IMR-90 (cell line): ENCODE measurements around the gene DCHS1. TPM values are rescaled to one million over a fixed set of nuclear protein-coding genes. Genes with fewer than 3 reads are reported as not detected.
A peak's percentile ranks its signal among the peaks of the same experiment; 100 is the strongest.

Experiments used
- ATAC-seq: fragments of 200-7000 bp; cut with Tn5 transposase; 2 replicates; pipeline ENCODE4 v1.9.1; 2020; ENCODE audit warnings: low read depth, mild to moderate bottlenecking, moderate library complexity
- BruUV-seq: library from RNA; stranded (reverse); fragments of 400-500 nt; replicated peaks from 2 replicates; lab custom pipeline; 2021; lab: Mats Ljungman, UMichigan
- CTCF ChIA-PET: fragments of 300-600 bp; formaldehyde crosslinking; extraction: SDS; loops from one replicate; lab custom pipeline; 2021; ENCODE audit warnings: antibody characterized with exemption; lab: Yijun Ruan, JAX
- POLR2A ChIA-PET: fragments of 300-600 bp; sonication (Branson Sonifier 250); formaldehyde crosslinking; loops from one replicate; lab custom pipeline; 2022; ENCODE audit warnings: antibody characterized with exemption; ENCODE audit not compliant: unreplicated experiment; lab: Charles Lee
- DNase-seq: peaks from one replicate; pipeline ENCODE4 v3.0.0; 2013
- H2AFZ ChIP-seq: replicated peaks from 2 replicates; pipeline ENCODE3; 2013; ENCODE audit warnings: low read length, mild to moderate bottlenecking; ENCODE audit not compliant: poor library complexity
- H2AK5ac ChIP-seq: 2 replicates; pipeline ENCODE4 v1.6.1; 2013; ENCODE audit warnings: low read depth, low read length, inconsistent platforms
- H2AK9ac ChIP-seq: replicated peaks from 2 replicates; pipeline ENCODE3; 2013; ENCODE audit warnings: mild to moderate bottlenecking, low read depth, low read length, moderate library complexity; ENCODE audit not compliant: poor library complexity
- H2BK120ac ChIP-seq: 2 replicates; pipeline ENCODE4 v1.6.1; 2013; ENCODE audit warnings: low read depth, low read length, inconsistent platforms
- H2BK15ac ChIP-seq: 3 replicates; pipeline ENCODE4 v1.6.1; 2013; ENCODE audit warnings: low read depth, low read length, inconsistent platforms
- H2BK20ac ChIP-seq: 2 replicates; pipeline ENCODE4 v1.6.1; 2013; ENCODE audit warnings: low read depth, mild to moderate bottlenecking, inconsistent platforms, low read length, moderate library complexity
- H2BK5ac ChIP-seq: 2 replicates; pipeline ENCODE4 v1.6.1; 2013; ENCODE audit warnings: mild to moderate bottlenecking, low read depth, low read length, inconsistent platforms; ENCODE audit not compliant: poor library complexity, severe bottlenecking
- H3K14ac ChIP-seq: replicated peaks from 2 replicates; pipeline ENCODE4 v1.6.1; 2013; ENCODE audit warnings: low read depth, low read length, inconsistent platforms
- H3K18ac ChIP-seq: 2 replicates; pipeline ENCODE4 v1.6.1; 2013; ENCODE audit warnings: low read depth, low read length, control low read depth
- H3K23ac ChIP-seq: 2 replicates; pipeline ENCODE4 v1.6.1; 2013; ENCODE audit warnings: low read depth, low read length, inconsistent platforms
- H3K27ac ChIP-seq: 2 replicates; pipeline ENCODE4 v1.5.1; 2013; ENCODE audit warnings: mild to moderate bottlenecking, control low read depth, low read length; ENCODE audit not compliant: insufficient read depth
- H3K27me3 ChIP-seq: 2 replicates; pipeline ENCODE4 v1.6.1; 2013; ENCODE audit warnings: low read length; ENCODE audit not compliant: control insufficient read depth, insufficient read depth
- H3K36me3 ChIP-seq: 2 replicates; pipeline ENCODE4 v1.6.1; 2013; ENCODE audit warnings: low read length, mixed read lengths; ENCODE audit not compliant: control insufficient read depth, insufficient read depth
- H3K4ac ChIP-seq: 2 replicates; pipeline ENCODE4 v1.6.1; 2013; ENCODE audit warnings: low read depth, low read length, inconsistent platforms
- H3K4me1 ChIP-seq: 2 replicates; pipeline ENCODE4 v1.6.1; 2013; ENCODE audit warnings: low read length, mixed read lengths; ENCODE audit not compliant: control insufficient read depth, insufficient read depth
- H3K4me2 ChIP-seq: 2 replicates; pipeline ENCODE4 v1.6.1; 2013; ENCODE audit warnings: low read depth, mild to moderate bottlenecking, control low read depth, low read length, moderate library complexity
- H3K4me3 ChIP-seq: 2 replicates; pipeline ENCODE4 v1.5.1; 2013; ENCODE audit warnings: low read depth, mild to moderate bottlenecking, control low read depth, low read length, moderate library complexity; ENCODE audit not compliant: insufficient read depth
- H3K56ac ChIP-seq: 2 replicates; pipeline ENCODE4 v1.6.1; 2013; ENCODE audit warnings: low read length, inconsistent platforms; ENCODE audit not compliant: insufficient read depth; ENCODE audit errors: extremely low read depth
- H3K79me1 ChIP-seq, 2 experiments: 2 replicates each; pipeline ENCODE4 v1.6.1; 2013; ENCODE audit warnings: low read length in 2 of 2, inconsistent platforms in 1 of 2, low read depth in 1 of 2
- H3K9ac ChIP-seq: 2 replicates; pipeline ENCODE4 v1.6.1; 2013; ENCODE audit warnings: low read depth, low read length, control low read depth
- H3K9me1 ChIP-seq: 2 replicates; pipeline ENCODE4 v1.6.1; 2013; ENCODE audit warnings: low read length, inconsistent platforms; ENCODE audit not compliant: insufficient read depth
- H3K9me3 ChIP-seq: 2 replicates; pipeline ENCODE4 v1.6.1; 2013; ENCODE audit warnings: low read length; ENCODE audit not compliant: control insufficient read depth, insufficient read depth
- H4K20me1 ChIP-seq: 2 replicates; pipeline ENCODE4 v1.6.1; 2013; ENCODE audit warnings: low read length, inconsistent platforms; ENCODE audit not compliant: insufficient read depth
- H4K5ac ChIP-seq: 2 replicates; pipeline ENCODE4 v1.6.1; 2013; ENCODE audit warnings: mild to moderate bottlenecking, low read depth, low read length, control low read depth
- H4K8ac ChIP-seq, 2 experiments: 2 replicates each; pipeline ENCODE4 v1.6.1; 2013; ENCODE audit warnings: low read depth in 2 of 2, low read length in 2 of 2, control low read depth in 1 of 2, inconsistent platforms in 1 of 2
- H4K91ac ChIP-seq: 2 replicates; pipeline ENCODE4 v1.6.1; 2013; ENCODE audit warnings: low read depth, low read length, inconsistent platforms; ENCODE audit not compliant: insufficient read depth
- BHLHE40 ChIP-seq: fragments of 150-350 bp; IDR thresholded peaks from 2 replicates; pipeline ENCODE4 v1.6.1; 2016; ENCODE audit warnings: mild to moderate bottlenecking, low read depth, low read length
- CEBPB ChIP-seq: IDR thresholded peaks from 2 replicates; pipeline ENCODE4 v1.6.1; 2012; ENCODE audit warnings: low read depth, low read length, improper control_type of control experiment
- CHD1 ChIP-seq: IDR thresholded peaks from 2 replicates; pipeline ENCODE4 v1.6.1; 2012; ENCODE audit warnings: low read depth, low read length, improper control_type of control experiment
- FOS ChIP-seq: fragments of 150-350 bp; IDR thresholded peaks from 2 replicates; pipeline ENCODE4 v1.6.1; 2016; ENCODE audit warnings: low read depth, low read length
- MAZ ChIP-seq: IDR thresholded peaks from 2 replicates; pipeline ENCODE4 v1.6.1; 2012; ENCODE audit warnings: low read depth, mild to moderate bottlenecking, low read length, improper control_type of control experiment, moderate library complexity, borderline replicate concordance
- MXI1 ChIP-seq: IDR thresholded peaks from 2 replicates; pipeline ENCODE4 v1.6.1; 2012; ENCODE audit warnings: low read depth, mild to moderate bottlenecking, low read length, moderate library complexity, borderline replicate concordance
- NFE2L2 ChIP-seq: fragments of 150-350 bp; IDR thresholded peaks from 2 replicates; pipeline ENCODE4 v1.6.1; 2016; ENCODE audit warnings: low read depth, mild to moderate bottlenecking, low read length
- POLR2A ChIP-seq: IDR thresholded peaks from 2 replicates; pipeline ENCODE4 v1.6.1; 2012; ENCODE audit warnings: mild to moderate bottlenecking, low read depth, low read length
- RCOR1 ChIP-seq: IDR thresholded peaks from 2 replicates; pipeline ENCODE4 v1.6.1; 2012; ENCODE audit warnings: mild to moderate bottlenecking, low read length, improper control_type of control experiment; ENCODE audit not compliant: insufficient replicate concordance
- RFX5 ChIP-seq: IDR thresholded peaks from 2 replicates; pipeline ENCODE4 v1.8.0; 2012; ENCODE audit warnings: low read depth, mild to moderate bottlenecking, low read length, moderate library complexity
- SMC3 ChIP-seq: fragments of 150-350 bp; IDR thresholded peaks from 2 replicates; pipeline ENCODE4 v1.6.1; 2016; ENCODE audit warnings: low read depth, mild to moderate bottlenecking, antibody characterized with exemption, low read length, moderate library complexity
- WGBS, 2 experiments: methylation state at CpG; one replicate each; pipeline versions ENCODE4 v1.1.5 to v1.1.7; 2013; ENCODE audit warnings: missing lambda C conversion rate in 2 of 2; ENCODE audit not compliant: insufficient read length in 1 of 2; ENCODE audit errors: extremely low coverage in 2 of 2; 5-methylcytosine and 5-hydroxymethylcytosine counted together
- dilution Hi-C: fragments of 300-500 bp; cut with HindIII; formaldehyde crosslinking; loops from one replicate; pipeline ENCODE4 v1.14.3; 2018; ENCODE audit warnings: low sequenced_read_pairs; ENCODE audit not compliant: unreplicated experiment
- in situ Hi-C: fragments of 300-500 bp; cut with MboI; formaldehyde crosslinking; loops from 3 replicates; pipeline ENCODE4 v1.14.3; 2019; ENCODE audit warnings: low sequenced_read_pairs, inconsistent platforms, mixed read lengths
- intact Hi-C: fragments of 100-400 bp; cut with micrococcal nuclease; formaldehyde crosslinking; loops from 2 replicates; pipeline ENCODE4 v1.10.0; 2022
- polyA plus RNA-seq, 3 experiments: library from polyadenylated mRNA; depleted of rRNA; stranded (reverse); fragments of >200 nt; gene quantifications; 2 replicates each; pipeline ENCODE4 v1.2.3, GENCODE V29; 2012; ENCODE audit warnings: low replicate concordance in 1 of 3
- total RNA-seq: library from RNA; depleted of rRNA; stranded (reverse); fragments of >200 nt; gene quantifications from 2 replicates; pipeline ENCODE4 v1.2.3, GENCODE V29; 2012
- TF ChIP-seq, protein P1 (sequence below): fragments of 150-350 bp; IDR thresholded peaks from 2 replicates; pipeline ENCODE4 v1.6.1; 2017; ENCODE audit warnings: mild to moderate bottlenecking, antibody characterized with exemption, low read length, low read depth
- TF ChIP-seq, protein P2 (sequence below): fragments of 150-350 bp; IDR thresholded peaks from 2 replicates; pipeline ENCODE4 v1.6.1; 2016; ENCODE audit warnings: low read depth, mild to moderate bottlenecking, low read length, moderate library complexity, borderline replicate concordance
- TF ChIP-seq, protein P3 (sequence below): conservative IDR thresholded peaks from 2 replicates; pipeline ENCODE4 v1.5.1; 2012; ENCODE audit warnings: mild to moderate bottlenecking, low read depth, low read length, improper control_type of control experiment

Gene DCHS1
- total and polyA plus RNA-seq, 2 of the 4 experiments (the other 2 are of a cell fraction): 1.4 to 3.3 TPM

DNA sequence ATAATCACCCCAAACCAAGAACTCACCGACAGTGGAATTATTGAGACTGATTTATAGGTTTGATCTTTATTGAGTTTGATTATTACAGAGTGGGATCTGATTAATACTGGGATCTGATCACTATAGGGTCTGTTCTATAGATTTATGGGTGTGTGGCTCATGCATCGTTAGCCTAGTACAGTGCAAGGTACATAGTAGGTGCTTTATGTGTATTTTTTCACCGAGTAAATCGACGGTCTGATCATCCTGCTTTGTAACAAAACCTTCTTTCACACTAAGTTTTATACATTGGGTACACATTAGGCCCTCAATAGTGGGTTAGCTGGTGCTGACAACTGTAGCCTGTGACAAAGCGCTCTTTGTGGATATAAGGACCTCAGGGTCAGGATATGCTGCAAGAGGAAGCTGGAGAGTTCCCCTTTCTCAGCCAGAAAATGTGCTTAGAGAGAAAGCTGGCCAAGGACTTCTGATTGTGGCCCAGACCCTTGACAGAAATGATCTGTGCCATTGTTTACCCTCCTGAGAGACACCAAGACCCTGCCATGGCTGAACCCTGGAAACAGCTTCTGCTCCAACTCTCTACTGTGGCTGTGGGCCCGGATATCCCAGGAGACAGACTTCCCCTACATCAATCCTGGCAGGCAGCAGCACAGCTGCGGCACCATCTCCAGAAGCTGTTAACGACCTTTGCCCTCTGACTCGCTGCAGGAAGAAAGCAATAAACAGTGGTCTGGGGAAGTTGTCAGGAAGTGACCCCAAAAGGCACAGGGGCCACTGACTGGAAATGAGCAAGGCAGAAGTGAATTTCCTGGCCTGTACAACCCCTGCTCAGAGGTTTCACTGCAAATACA is 20.3 kb downstream of the DCHS1 start:
- CTCF ChIA-PET: interaction anchor here (1.2 to 1.5 kb wide), 4 partner anchors 15 to 104 kb away, joined by 3 to 7 read pairs (median 3); partner anchors contain the start of genes MRPL17 and TPP1
- TF ChIP-seq POLR2A (no peak), FOS (no peak), MAZ (no peak), NFE2L2 (no peak), RFX5 (no peak), BHLHE40 (no peak), CEBPB (no peak), MXI1 (no peak), CHD1 (no peak), SMC3 (no peak), RCOR1 (no peak)
- TF ChIP-seq, protein P1, sequence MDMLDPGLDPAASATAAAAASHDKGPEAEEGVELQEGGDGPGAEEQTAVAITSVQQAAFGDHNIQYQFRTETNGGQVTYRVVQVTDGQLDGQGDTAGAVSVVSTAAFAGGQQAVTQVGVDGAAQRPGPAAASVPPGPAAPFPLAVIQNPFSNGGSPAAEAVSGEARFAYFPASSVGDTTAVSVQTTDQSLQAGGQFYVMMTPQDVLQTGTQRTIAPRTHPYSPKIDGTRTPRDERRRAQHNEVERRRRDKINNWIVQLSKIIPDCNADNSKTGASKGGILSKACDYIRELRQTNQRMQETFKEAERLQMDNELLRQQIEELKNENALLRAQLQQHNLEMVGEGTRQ: no peak
- TF ChIP-seq, protein P2, sequence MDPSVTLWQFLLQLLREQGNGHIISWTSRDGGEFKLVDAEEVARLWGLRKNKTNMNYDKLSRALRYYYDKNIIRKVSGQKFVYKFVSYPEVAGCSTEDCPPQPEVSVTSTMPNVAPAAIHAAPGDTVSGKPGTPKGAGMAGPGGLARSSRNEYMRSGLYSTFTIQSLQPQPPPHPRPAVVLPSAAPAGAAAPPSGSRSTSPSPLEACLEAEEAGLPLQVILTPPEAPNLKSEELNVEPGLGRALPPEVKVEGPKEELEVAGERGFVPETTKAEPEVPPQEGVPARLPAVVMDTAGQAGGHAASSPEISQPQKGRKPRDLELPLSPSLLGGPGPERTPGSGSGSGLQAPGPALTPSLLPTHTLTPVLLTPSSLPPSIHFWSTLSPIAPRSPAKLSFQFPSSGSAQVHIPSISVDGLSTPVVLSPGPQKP: no peak
- TF ChIP-seq, protein P3, sequence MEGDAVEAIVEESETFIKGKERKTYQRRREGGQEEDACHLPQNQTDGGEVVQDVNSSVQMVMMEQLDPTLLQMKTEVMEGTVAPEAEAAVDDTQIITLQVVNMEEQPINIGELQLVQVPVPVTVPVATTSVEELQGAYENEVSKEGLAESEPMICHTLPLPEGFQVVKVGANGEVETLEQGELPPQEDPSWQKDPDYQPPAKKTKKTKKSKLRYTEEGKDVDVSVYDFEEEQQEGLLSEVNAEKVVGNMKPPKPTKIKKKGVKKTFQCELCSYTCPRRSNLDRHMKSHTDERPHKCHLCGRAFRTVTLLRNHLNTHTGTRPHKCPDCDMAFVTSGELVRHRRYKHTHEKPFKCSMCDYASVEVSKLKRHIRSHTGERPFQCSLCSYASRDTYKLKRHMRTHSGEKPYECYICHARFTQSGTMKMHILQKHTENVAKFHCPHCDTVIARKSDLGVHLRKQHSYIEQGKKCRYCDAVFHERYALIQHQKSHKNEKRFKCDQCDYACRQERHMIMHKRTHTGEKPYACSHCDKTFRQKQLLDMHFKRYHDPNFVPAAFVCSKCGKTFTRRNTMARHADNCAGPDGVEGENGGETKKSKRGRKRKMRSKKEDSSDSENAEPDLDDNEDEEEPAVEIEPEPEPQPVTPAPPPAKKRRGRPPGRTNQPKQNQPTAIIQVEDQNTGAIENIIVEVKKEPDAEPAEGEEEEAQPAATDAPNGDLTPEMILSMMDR: no peak

More for the DNA sequence above, 20.3 kb downstream of the DCHS1 start:
- Histone ChIP-seq H2BK15ac (no peak overlapping the region), H3K36me3 (peaks cover 43% of the 10 kb centered on the region), H2AK5ac (no peak overlapping the region), H2AFZ (no peak overlapping the region), H3K27ac (no peak overlapping the region), H3K56ac (no peak overlapping the region), H2BK120ac (no peak overlapping the region), H3K79me1 (no peaks in the 10 kb centered on the region), H3K14ac (no peak overlapping the region), H3K4me2 (no peak overlapping the region), H3K9me3 (no peaks in the 10 kb centered on the region), H2AK9ac (peak overlapping the region; percentile 8), H4K91ac (no peak overlapping the region), H3K23ac (no peak overlapping the region), H2BK20ac (no peak overlapping the region), H3K4me3 (no peak overlapping the region), H3K27me3 (no peaks in the 10 kb centered on the region), H3K9ac (no peak overlapping the region), H3K9me1 (no peaks in the 10 kb centered on the region; the same call in 1 of the 2 replicates), H3K4me1 (peaks cover 10% of the 10 kb centered on the region), H4K8ac (no peak overlapping the region), H2BK5ac (no peak overlapping the region), H3K18ac (no peak overlapping the region), H4K5ac (no peak overlapping the region), H3K4ac (no peak overlapping the region), H4K20me1 (peaks cover 4% of the 10 kb centered on the region; the same call in 1 of the 2 replicates)
- intact Hi-C loops: no loop called here
- in situ Hi-C loops: no loop called here
- WGBS, 2 experiments: no CpG with 5 or more reads among the region's 10 CpGs
- ATAC-seq (peak; percentile 61), DNase-seq (peak; percentile 87)
- dilution Hi-C loops: no loop called here
- no TSS peak for BruUV-seq
- POLR2A ChIA-PET: interaction anchor here (1.0 to 1.2 kb wide), 2 partner anchors 16 to 28 kb away, joined by 4 read pairs; partner anchors contain the start of gene TPP1
